Activated CD8-positive, alpha-beta memory T cell treated with anti-CD3 and anti-CD28 coated beads, Interleukin-2, amount 50 U/mL, for 24 hours (primary cell): Measurements from ENCODE around the gene CRKL.
A peak's percentile ranks its signal among the peaks of the same experiment; 100 is the strongest.
"Not testable (repeated sequence)": the region's sequence is repeated elsewhere in the genome, so short reads cannot be mapped to it uniquely, and the experiment has no call there.

Experiments used
- DNase-seq: peaks from one replicate; pipeline ENCODE4 v3.0.0-alpha.2; 2020; ENCODE audit errors: extremely low read depth

Gene CRKL, protein sequence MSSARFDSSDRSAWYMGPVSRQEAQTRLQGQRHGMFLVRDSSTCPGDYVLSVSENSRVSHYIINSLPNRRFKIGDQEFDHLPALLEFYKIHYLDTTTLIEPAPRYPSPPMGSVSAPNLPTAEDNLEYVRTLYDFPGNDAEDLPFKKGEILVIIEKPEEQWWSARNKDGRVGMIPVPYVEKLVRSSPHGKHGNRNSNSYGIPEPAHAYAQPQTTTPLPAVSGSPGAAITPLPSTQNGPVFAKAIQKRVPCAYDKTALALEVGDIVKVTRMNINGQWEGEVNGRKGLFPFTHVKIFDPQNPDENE

DNA sequence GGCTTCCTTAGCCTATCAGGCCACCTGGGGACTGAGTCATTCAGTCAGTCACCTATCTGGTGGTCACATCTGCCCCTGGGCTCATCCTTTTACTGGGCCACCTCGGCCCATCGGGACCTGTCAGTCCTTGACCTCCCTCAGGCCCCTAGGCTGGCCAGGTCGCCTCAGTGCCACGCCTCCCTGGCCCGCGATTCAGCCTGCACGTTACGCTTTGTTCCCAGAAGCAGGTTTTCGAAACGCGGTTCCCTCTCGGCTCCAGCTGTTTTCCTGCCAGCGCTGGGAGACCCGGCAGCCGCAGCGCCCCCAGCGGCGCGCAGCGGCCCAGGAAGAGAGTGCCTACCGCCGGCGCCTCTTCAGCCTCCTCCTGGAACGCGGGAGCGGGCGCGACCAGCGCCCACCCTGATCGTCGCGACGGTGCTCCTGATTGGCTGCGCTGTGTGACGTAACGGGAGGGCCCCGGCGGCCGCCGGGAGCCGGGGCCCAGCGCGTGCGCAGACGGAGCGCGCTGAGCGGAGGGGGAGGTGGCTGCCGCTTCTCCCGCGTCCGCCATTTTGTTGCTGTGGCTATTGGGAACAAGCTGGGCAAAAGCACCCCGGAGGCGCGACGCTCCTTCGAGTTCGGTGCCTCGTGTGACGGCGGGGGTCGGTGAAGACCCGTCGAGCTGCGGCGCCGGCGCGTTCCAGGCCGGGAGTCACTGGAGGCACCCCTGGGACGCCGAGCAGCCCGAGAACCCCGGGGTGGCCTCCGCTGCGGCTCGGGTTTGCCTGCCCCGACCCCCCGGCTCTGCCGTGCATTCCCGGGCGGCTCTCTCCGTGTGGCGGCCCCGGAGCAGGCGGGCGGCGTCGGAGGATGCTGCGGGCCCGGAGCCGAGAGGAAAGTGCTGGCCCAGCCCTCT lies at the start of gene CRKL:
Gene CRKL, plus strand, starts transcription at position 492 of the 895 bp plus-strand sequence. CDS start 528 bp downstream, outside the sequence.
- DNase-seq, result peak; percentile 89

DNA sequence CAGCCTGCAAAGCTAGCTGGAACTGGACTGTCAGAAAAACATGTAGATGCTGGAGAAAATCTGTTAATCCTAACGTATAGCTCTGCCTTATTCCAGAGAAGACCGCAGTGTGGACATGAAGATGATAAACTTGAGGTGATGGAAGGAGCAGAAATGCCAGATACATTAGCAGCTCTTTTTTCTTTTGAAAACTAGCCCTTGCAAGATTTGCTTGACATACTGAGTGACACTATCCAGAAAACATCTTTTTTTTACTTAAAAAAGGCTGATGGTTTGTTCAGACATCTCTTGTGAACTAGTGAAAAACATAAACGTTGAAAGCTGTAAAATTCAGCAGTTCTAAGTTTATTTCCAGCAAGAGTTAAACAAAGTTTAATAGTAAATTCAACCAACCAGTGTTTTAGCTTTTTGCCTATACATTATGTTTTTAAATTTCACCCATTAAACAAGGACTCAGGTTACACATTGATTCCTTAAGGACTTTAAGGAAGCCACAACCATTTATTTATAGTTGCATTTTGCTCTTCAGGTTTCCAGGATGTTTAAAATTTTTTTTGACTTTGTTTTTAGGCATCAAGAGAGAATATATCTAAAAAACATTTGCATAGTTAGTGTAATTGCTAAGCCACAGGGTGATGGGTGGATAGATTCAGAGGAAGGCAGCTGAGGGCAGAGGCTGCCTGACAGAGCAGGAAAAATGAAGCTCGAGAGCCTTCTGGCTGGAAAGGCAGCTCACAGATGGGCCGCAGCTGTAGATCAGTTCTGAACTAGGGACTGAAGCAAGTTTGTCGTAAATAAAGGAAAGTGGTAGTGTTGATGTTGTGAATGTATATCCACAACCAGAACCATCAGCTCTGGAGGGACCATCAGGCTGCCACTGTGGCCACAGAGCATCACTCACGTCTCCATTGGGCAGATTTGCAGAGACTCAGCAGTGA lies 48.9 kb upstream of the CRKL start:
- DNase-seq, result no peak

DNA sequence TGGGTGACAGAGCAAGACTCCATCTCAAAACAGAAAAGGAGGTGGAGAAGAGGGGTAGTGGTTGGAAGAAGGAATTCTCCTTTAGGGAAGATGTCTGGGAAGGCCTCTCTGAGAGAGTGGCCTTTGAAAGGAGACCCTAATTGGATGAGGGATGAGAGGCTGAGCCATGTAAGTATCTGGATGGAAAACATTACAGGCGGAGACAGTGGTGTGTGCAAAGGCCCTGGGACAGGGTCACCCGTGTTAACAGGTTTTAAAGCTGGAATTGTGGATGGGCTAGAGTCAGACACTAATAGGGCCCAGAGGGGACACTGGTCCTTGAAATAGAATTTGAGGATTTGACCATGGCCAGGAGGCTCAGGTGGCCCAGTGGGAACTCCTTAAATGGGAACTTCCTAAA lies 48.0 kb upstream of the CRKL start:
- no peak for DNase-seq

DNA sequence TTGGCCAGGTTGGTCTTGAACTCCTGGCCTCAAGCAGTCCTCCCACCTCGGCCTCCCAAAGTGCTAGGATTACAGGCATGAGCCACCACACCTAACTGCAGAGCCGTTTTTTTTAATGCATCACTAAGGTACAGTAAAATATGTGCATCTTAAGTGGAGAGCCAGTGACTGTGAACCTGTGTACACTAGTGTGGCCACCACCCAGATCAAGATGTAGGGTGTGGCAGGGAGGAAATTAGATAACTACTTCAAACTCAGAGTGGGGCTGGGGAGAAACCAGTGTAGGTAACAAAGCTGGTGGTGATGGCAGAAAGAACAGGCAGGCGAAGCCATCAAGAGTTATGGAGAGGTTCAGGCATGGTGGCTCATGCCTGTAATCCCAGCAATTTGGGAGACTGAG lies 44.0 kb upstream of the CRKL start:
- DNase-seq, result no peak

DNA sequence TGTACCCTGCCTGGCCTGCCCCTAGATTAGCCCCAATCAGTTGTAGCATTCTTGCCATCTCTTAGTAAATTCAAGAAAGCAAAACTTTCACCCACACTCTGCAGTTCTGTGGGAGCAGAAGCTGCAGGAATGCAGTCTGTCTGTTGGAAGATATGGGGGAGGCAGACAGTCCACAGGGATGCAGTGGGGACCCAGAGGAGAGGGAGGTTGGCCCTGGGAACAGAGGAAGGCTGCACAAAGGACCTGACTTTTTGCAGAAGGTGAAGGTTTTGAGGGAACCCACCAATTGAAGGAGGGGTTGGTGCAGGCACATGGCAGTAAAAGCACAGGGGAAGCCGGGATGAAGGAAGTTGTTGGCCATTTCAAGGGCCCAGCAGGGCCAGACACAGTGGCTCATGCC lies 41.9 kb upstream of the CRKL start:
- DNase-seq, result no peak

DNA sequence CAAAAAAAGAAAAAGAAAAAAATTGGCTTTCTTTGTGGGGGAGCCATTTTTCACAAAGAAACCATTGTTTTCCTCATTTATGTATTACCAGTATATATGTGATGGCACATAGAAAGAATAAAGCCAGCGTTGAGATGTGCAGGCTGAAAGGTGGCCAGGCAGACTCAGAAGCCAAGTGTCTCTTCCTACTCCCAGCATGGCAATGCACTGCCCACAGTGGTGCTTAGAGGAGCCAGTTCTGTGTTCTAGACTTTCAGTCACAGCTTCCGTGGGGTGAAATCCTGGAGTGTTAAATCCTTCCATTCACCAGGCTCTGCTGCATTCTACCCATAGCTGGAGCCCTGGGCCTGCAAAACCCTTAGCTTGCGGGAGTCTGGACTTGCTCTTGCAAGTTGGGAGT lies 39.5 kb upstream of the CRKL start:
- DNase-seq, result no peak

DNA sequence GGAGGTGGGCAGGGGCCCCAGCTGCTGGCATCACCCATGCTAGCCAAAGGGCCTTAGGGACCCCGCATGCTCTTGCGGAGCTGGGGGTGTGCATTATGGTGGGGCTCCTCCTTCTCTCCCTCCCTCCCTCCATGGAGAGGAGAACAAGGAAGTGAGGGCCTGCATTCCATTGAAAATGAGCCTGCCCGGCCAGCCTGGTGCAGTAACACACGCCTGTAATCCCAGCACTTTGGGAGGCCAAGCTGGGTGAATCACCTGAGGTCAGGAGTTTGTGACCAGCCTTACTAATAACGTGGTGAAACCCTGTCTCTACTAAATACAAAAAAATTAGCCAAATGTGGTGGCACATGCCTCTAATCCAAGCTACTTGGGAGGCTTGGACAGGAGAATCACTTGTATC lies 36.0 kb upstream of the CRKL start:
- DNase-seq, result no peak

DNA sequence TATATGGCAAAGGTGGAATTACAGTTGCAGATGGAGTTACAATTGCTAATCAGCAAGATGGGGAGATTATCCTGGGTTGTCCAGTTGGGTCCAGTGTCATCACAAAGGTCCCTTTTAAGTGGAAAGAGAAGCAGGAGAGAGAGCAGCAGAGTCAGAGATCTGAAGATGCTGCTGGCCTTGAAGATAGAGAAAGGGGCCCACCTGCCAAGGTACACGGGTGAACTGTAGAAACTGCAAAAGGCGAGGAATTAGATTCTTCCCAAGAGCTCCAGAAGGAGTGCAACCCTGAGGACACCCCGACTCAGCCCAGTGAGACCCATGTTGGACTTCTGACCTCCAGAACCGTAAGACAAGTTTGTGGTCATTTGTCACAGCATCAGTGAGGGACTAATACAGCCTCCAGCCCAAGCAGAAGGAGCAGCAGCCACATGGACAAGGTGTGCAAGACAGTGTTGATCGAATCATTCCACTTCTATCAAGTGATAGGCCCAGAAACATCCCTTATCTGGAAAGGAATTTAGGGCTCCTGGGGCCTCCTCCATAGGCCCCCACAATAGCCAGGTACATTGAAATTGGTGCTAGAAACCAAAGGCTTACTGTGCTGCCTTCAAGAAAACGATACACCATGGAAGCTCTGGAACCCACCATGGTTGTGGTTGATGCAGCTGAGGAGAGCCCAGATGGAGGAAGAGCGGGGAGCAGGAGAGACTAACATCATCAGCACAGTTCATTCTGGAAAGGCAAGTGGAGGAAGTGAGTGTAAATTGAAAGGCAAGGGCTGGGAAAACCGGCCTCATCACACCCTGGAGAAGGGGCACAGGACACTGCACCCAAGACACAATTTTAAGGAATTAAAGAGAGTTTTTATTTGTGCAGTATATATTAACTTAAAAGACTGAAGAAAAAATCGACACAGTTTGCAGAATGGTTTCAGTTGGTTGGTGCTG lies 35.1 kb upstream of the CRKL start:
- DNase-seq, result no peak

DNA sequence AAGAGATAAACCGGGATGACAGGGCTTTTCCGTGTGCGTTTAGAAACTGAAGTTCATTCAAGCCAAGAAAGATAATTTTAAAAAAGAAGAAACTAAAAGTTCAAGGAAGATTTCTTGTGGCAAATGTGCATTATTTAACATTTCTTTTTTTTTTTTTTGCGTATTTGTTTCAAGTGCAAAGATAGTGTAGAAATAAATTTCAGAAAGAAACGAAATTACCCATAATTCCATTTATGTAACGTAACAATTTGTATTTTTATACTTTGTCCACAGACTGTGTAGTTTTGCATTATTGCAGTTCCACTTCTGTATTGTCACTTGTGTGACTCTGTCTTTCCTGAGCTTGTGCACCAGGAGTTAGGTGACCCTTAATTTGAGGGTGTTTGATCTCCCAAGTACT lies 34.4 kb upstream of the CRKL start:
- no peak for DNase-seq

DNA sequence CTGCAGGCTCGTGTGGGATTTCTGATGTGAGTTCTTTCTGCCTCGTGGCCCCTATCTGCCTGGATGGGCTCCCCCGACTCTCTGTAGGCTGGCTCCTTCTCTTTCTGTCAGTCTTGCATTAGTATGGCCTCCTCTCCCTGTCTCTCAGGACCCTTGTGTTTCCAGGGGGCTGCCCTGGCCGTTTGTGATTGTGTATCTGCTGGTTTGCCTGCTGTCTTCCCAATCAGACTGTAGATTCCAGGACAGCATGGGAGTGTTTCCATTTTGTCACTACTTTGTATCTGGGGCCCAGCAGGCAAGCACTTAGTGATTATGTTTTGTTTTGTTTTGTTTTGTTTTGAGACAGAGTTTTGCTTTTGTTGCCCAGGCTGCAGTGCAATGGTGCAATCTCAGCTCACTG lies 32.8 kb upstream of the CRKL start:
- DNase-seq, result no peak

DNA sequence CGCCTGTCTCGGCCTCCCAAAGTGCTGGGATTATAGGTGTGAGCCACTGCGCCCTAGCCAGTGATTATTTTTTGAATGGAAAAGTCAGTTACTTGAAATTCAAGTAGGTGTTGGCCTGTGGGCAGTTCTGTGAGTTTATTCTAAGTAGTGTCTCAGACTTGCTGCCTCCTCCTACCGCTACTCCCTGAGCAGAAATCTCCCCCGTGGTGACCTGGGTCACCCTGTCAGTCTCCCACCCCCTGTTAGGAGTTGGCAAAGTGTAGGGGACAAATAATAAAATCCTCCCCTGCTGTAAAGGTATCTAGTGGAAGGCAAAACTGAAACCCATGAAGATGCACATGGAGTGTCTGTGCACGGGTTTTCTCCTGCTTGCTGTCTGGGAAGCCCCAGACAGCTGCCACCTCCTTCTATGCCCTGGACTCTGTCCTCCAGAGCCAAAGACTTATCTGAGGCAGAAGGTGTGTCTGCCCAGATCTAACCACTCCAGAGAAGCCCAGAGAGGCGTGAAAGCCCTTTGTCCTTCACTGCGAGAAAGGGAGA lies 32.1 kb upstream of the CRKL start:
- no peak for DNase-seq

DNA sequence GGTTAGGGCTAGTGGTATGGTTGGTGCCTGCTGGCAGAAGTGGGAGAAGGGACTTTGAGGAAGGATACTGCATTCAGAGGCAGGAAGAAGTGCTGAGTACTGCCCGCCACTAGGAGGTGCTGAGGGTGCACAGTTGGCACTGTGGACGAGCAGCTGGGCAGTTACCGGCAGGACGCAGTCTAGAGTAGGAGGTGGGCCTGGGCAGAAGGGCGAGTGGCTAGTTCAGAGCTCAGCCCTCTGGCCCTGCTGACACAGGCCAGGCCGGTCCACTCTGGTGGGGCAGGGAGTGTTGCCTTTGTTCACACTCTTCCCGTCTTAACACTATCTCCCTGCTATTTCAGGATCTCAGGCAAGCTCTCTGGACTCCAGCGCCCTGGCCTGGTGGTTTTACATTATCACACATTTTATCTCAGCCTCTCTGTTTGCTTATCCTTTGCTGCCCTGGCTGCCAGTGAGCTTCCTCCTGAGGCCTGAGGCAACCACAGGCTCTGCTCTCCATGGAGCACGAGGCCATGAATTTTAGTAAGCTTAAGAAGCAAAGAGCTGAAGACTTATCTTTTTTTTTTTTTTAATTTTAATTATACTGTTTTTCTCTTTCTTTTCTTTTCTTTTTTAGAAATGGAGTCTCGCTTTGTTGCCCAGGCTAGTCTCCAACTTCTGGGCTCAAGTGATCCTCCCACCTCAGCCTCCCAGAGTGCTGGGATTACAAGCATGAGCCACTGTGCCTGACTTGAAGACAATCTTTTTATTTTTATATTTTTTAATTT lies 31.5 kb upstream of the CRKL start:
- DNase-seq, result no peak

DNA sequence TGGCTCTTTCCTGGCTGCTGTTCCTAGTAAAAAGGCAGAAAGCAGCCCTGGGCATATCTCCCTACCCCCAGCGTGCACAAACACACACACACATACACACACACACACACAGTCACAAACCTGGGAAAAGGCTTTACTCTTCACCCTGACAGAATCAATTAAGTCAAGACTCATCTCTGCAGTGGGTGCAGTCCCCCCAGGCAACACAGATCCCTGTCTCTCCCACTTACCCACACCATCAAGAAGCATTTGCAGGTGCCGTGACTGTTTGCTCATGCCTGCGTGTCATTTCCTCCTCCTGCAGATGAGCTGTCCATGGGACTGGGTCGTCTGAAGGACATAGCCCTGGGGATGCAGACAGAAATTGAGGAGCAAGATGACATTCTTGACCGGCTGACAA lies 29.8 kb upstream of the CRKL start:
- no peak for DNase-seq

DNA sequence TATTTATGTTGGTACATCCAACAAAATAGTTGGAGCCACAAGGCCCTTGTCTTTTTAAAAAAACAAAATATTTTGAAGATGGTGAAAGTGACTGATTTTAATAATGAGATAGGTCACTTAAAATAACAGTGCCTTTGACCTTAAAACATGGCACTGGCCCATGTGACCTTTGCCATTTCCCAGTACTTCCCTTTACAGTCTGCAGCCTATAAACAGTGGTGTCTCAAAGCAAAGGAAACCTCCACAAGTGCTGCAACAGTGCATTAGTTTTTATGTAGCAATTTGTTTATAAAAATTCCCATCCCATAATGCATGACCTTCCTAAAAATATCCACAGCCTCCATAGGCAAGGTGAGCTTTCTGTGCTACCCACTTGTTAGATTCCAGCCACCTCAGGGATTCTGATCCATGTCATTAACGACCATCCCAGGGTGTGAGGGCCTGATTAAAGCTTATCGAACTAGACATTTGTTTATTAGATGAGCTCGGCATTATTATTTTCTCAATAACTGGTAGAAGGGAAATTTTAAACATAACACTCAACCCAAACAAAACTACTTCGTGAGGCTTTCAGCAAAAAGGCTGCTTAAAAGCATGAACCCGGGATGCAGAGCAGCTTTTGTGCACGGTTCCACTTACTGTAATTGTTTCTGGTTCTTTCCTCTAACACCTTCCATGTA lies 28.0 kb upstream of the CRKL start:
- DNase-seq, result no peak

DNA sequence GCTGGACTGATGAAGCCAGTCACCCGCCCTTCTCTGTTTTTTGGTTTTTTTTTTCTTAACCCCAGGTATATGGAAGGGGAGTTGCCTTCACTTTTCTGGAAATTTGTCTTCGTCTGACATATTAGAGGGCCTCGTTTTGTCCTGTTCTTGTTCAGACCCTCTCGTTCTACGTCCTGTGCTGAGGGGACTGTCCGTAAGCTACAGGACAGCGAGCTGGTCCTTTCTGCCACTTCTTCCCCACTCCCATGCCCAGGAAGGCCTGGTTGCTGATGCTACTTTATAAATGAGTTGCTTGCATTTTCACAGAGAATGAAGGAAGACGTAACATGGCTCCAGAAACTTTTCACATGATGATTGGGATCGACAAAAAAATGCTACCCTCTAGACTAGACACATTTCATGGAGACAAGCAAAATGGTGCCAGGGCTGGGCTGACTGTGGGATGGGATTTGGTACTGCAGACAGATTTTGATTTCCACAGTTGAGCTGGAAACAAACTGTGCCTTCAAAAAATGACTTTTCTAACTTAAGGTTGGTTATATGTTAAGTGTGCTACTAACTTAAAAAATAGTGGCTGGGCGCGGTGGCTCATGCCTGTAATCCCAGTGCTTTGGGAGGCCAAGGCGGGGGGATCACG lies 27.2 kb upstream of the CRKL start:
- no peak for DNase-seq

DNA sequence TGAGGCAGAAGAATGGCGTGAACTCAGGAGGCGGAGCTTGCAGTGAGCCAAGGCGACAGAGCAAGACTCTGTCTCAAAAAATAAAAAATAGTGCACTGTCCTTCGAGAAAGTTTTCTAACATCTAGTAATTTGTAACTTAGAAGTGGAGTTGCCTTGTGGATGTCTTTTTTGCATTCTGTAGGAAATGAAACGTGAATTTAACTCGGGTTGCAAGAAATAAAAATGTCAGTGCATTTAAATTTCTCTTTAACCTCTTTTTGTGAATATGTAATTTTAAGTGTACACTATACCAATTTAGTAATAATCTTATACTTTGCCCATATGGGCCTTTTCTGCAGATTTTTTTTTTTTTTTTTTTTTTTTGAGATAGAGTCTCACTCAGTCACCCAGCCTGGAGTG lies 26.2 kb upstream of the CRKL start:
- no peak for DNase-seq

DNA sequence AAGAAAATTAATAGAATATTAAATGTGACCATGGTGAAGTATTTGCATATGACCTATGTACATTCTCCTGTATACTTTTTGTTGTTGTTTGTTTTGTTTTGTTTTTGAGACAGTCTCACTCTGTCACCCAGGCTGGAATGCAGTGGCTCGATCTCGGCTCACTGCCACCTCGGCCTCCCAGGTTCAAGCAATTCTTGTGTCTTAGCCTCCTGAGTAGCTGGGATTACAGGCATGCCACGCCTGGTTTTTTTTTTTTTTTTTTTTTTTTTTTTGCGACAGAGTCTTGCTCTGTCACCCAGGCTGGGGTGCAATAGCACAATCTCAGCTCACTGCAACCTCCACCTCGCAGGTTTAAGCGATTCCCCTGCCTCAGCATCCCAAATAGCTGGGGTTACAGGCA lies 19.5 kb upstream of the CRKL start:
- not testable (repeated sequence) for DNase-seq

DNA sequence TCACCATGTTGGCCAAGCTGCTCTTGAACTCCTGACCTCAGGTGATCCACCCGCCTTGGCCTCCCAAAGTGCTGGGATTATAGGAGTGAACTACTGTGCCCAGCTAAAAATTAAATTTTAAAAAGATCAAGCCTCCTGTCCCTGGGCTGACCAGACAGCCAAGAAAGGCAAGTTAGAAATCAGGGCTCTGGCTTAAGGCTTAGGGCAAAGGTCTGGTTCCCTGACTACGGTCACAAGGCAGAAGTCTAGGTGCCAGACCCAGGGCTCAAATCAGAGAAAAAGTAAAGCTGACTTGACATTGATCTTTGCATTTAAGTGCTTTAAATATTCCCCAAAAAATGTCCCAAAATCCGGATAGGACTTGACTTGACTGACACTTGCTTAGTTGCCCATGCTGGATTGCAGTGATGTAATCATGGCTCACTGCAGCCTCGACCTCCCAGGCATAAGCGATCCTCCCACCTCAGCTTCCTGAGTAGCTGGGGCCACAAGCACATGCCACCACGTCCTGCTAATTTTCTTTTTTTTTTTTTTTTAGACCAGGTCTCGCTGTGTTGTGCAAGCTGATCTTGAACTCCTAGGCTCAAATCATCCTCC lies 17.3 kb upstream of the CRKL start:
- DNase-seq, result no peak
